Upper lobe of left lung (tissue), 4 donors: ENCODE measurements around the gene ADAMTSL2.

Experiments used
- POLR2AphosphoS5 ChIP-seq, 2 donors: sonication (generic); formaldehyde crosslinking; IDR thresholded peaks; one replicate each; pipeline ENCODE4 v1.5.1; 2017; ENCODE audit warnings: antibody characterized with exemption in 2 of 2
- TF ChIP-seq, protein P1 (sequence below), 6 experiments: fragments of 450-650 bp in 4 of 6; fragments of 200-600 bp in 2 of 6; sonication (generic) in 2 of 6; IDR thresholded peaks; one replicate each; pipeline ENCODE4 v1.5.1; 2016 to 2019; ENCODE audit warnings: antibody characterized with exemption in 6 of 6

DNA sequence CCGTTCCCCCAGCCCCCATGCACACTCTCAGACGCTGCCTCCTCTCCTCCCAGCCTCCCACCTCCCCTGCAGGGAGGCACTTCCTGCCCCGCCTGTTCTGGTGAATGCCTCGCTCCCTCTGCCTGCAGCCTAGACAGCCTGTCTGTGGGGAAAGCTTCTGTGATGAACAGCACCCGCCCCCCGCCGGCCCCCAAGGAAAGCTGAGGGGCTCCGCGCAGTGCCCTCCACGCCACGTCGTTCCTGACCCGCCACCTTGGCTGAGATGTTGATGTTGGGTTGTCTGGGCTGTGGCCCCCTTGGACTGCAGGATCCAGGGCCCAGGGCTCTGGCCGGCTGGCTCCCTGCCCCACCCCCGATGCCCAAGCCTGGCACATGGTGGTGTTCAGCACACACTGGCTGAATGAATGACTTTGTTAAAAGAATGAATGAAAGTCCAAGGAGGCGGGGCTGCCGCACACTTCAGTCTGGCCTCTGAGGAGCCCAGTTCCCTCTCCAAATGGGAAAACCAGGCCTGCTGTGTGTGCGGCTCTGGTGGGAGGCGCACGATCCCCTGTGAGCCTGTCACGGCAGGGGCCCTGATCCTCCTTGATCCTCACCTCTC is 7.7 kb upstream of the ADAMTSL2 start:
- TF ChIP-seq, protein P1, sequence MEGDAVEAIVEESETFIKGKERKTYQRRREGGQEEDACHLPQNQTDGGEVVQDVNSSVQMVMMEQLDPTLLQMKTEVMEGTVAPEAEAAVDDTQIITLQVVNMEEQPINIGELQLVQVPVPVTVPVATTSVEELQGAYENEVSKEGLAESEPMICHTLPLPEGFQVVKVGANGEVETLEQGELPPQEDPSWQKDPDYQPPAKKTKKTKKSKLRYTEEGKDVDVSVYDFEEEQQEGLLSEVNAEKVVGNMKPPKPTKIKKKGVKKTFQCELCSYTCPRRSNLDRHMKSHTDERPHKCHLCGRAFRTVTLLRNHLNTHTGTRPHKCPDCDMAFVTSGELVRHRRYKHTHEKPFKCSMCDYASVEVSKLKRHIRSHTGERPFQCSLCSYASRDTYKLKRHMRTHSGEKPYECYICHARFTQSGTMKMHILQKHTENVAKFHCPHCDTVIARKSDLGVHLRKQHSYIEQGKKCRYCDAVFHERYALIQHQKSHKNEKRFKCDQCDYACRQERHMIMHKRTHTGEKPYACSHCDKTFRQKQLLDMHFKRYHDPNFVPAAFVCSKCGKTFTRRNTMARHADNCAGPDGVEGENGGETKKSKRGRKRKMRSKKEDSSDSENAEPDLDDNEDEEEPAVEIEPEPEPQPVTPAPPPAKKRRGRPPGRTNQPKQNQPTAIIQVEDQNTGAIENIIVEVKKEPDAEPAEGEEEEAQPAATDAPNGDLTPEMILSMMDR (IDR thresholded peaks at IDR 0.05) = no peak
- no peak for TF ChIP-seq POLR2AphosphoS5 (IDR thresholded peaks at IDR 0.05)
